HG03378 (cell line): ENCODE results near the gene EPN2.
"Not testable (repeated sequence)": the region's sequence is repeated elsewhere in the genome, so short reads cannot be mapped to it uniquely, and the experiment has no call there.

ENCODE experiments used
- ATAC-seq: cut with Tn5 transposase; IDR thresholded peaks from one replicate; pipeline ENCODE4 v1.9.1; 2021; ENCODE audit warnings: mild to moderate bottlenecking, moderate library complexity; ENCODE audit not compliant: unreplicated experiment

The EPN2 gene

GRCh38 chr17:19343256-19343630 lies 106.1 kb downstream of the EPN2 start:
- ATAC-seq: no peak

DNA sequence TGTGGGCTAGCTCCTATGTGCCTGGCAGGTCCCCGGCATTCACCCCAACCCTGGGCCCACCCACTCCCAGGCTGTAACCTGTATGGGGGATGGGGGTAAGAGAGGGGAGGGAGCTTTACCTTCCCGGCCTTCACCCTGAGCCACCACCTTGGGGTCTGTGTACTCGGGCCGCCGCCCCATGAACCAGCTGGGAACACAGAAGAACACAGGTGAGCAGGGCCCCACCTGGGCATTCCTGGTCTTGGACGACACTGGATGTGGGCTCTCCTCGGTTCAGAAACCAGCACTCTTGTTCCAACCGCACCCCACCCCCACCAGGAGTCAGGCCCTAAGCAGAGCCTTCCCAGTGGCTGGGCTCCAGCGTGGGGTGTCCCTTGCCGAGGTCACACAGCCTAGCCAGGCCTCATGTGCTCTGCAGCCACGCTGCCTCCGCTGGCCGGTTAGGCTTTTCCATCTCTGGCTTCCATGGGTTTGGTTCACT lies 106.5 kb downstream of the EPN2 start:
- no peak for ATAC-seq

DNA sequence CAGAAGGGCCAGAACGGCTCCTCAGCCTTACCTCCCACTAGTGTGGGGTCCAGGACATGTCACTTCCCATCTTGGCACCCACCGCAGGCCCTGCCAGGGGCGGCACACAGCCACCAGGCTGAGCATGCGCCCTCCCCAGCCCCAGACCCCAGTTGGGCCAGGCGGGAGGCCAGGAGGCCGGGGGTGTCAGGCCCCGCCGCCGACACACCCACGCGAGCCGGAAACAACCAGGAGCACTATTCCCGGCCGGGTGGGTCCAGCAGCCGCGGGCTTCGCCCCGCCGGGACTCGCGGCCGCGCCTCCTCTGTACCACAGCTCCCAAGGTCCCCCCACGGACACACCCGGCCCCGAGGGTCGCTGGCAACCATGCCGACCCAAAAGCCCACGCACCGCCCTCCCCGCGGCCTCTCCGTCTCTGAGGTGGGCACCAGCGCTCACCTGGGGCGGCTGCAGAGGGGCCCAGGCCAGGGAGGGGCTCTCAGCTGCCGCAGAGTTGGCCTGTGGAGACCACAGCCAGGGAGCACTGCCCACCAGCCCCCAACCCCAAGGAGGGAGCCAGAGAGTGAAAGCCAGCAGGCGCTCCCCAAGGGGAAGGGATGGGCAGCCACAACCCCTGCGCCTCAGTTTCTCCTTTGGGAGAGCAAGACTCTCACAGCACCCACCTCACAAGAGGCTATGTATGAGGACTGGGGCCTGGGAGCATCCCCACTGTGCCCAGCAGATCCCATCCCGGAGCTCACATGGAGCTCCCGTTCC lies 107.3 kb downstream of the EPN2 start:
- no peak for ATAC-seq

DNA sequence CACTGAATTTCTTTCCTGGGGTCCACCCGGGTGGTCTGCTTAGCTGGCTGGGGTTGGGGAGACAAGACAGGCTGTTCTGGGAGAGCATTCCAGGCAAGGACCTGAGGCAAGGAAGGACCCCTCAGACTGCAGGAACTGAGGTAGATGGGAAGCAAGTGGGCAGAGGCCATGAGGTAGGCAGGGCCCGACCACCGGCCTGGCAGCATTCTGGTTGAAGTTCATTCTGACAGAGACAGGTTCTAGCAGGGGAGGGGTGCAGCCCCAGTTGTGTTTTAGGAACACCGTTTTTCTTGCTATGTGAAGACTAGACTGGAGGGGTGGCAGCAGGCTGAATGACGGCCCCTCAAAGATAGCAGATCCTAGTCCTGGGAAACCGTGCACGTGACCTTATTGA lies 107.9 kb downstream of the EPN2 start:
- no peak for ATAC-seq

DNA sequence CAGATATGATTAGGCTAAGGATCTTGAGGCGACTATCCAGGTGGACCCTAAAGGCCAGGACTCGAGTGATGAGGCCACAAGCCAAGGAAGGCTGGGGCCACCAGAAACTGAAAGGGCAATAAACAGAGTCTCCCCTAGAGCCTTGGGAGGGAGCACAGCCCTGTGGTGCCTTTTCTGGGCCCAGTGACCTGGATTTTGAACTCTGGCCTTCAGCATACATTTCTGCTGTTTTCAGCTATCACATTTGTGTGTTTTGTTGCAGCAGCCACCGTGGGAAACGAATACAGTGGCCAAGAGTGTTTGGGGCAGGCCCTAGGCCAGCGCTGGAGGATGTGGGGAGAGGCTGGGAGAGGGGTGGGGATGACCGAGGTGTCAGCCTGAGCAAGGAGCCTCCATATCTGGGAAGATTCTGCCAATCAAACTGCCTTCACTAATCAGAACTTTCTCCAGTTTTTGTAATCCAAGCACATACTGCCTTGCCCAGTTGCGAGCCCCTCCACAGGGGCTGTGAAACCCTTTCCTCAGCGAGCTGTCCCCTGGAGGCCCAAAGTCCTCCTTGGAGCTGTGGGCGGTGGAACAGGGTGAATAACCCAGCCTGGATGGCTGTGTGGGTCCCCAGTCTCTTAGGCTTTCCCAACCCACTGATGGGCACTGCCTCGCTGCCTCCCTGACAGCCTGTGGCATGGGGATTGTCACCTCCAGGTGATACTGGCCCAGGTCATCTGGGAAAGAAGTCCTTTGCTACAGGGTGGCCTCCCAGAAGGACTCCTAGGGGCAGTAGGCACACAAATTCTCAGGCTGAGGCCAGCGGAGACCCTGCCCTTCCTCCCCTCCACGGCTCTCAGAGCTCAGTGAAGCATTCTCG lies 108.6 kb downstream of the EPN2 start:
- ATAC-seq: no peak

GRCh38 chr17:19346351-19347255 lies 109.4 kb downstream of the EPN2 start:
- ATAC-seq: no peak

DNA sequence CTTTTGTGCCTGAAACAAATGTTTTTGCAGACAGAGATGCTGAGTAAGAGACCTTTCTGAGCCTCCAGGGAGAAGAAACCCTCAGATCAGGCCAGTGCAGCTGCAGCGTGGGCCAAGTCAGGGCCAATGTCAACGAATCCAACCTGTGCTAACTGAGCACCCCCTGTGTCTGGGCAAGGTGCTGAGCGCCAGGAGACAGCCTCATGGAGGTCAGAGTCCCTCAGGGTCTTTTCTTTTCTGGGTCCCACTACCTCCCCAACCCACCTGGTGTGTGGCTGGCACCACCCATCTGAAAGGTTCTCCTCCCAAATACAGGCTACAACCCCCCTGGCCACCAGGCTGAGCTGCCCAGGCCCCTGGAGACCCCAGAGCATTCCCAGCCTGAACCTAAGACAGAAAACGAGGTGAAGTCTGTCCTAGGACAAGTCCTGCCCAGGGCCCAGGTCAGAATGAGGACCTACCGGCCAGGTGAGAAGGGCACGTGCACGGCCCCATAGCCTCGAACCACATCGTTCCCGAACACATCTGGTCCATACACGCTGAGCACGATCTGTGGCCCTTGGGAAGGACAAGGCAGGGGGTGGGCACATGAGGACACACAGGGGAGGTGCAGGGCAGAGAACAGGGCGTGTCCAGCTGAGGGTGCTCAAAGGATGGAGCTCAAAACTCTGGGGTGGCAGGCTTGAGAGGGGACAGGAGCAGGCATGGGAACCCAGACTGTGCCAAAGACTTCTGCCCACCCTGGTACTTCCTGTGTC lies 110.3 kb downstream of the EPN2 start:
- no peak for ATAC-seq

- no peak for ATAC-seq
Measured at GRCh38 chr17:19348081-19348650, 111.0 kb downstream of the EPN2 start.

- ATAC-seq: no peak
Measured at GRCh38 chr17:19348806-19349205, 111.6 kb downstream of the EPN2 start.

DNA sequence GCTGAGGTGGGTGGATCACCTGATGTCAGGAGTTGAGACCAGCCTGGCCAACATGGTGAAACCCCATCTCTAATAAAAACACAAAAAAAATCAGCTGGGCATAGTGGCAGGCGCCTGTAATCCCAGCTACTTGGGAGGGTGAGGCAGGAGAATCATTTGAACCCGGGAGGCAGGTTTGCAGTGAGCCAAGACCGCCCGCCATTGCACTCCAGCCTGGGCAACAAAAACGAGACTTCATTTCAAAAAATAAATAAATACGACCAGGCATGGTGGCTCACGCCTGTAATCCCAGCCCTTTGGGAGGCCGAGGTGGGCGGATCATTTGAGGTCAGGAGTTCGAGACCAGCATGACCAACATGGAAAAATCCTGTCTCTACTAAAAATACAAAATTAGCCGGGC lies 116.2 kb downstream of the EPN2 start:
- not testable (repeated sequence) for ATAC-seq

- ATAC-seq: no peak
Measured at GRCh38 chr17:19354748-19355147, 117.6 kb downstream of the EPN2 start.

DNA sequence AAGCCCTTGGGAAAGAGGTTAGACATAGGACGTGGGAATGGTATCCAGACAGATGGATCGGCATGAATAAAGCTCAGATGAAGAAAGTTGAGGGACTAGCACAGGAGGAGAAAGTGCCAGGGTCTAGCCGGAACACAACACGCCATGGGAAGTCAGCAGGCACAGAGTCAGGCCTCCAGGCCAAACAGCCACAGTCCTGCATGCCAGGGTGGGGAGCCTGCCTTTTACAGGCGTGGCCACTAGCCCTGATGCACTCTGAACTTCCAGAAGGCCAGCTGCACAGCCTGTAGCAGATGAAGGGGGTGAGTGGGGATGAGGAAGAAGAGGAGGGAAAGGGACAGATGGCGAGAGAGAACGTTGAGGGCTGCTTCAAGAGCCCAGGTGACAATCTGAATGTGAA lies 120.2 kb downstream of the EPN2 start:
- ATAC-seq: no peak

DNA sequence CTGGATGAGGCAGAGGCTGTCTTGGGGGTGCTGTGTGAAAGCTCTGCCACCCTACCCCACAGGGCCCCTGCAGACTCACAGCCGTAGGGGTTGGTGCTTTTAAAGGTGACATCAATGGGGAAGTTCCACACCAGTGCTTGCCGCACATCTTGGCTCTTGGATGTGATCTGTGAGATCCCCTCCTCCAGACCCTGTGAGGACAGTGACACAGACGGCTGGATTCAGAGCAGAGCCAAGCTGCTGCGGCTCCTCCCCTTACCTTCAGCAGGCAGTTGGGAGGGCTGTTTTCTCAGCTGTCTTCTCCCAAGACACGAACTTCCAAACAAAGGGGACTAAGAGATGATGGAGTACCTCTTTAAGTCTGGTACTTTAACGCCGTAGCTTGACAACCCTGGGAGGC lies 120.6 kb downstream of the EPN2 start:
- no peak for ATAC-seq

DNA sequence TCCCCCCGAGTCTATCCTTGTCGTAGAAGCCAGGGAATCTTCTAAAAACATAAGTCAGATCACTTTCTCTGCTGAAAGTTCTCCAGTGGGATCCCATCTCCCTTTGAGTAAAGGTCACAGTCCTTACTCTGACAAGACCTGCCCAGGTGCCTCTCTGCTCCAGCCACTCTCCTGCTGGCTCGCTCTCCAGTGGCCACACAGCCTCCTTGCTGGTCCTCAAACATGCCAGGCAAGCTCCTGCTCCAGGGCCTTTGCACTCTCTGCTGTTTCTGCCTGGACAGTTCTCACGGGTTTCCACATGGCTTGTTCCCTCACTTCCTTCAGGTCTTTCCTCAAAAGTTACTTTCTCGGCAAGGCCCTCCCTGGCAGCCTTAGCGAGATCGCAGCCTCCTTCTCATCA lies 122.0 kb downstream of the EPN2 start:
- no peak for ATAC-seq

- no peak for ATAC-seq
Measured at GRCh38 chr17:19359856-19360255, 122.7 kb downstream of the EPN2 start.

- no peak for ATAC-seq
Measured at GRCh38 chr17:19360772-19361171, 123.6 kb downstream of the EPN2 start.

GRCh38 chr17:19361326-19361725 lies 124.2 kb downstream of the EPN2 start:
- no peak for ATAC-seq

DNA sequence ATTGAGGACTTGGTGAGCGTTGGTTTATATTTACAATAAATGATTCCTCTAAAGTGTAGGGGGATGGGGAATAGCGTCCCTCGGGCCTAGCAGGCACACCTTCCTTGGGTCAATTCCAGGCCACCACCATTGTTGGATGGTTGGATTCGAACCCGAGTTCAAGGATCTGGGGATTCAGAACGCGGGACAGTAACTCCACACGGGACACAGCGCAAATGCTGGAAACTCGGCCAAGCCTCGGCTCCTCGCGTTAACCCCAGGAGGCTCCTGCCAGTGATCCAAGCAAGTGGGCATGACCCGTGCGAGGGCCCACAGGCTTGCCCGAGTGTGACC lies 124.7 kb downstream of the EPN2 start:
- no peak for ATAC-seq

- ATAC-seq: peak; percentile 83
Measured at GRCh38 chr17:19362277-19363113, 125.3 kb downstream of the EPN2 start, which contains the start of gene B9D1. Gene B9D1 (minus strand): TSS chr17:19362723. CDS start chr17:19362569, 154 bp downstream.
